ENCODE data around the gene ETV4.
"Not testable (repeated sequence)": the region's sequence is repeated elsewhere in the genome, so short reads cannot be mapped to it uniquely, and the experiment has no call there.

Gene ETV4

GRCh38 chr17:43543300-43543699 is 2.8 kb downstream of the ETV4 start:
- DNase-seq: no peak

- DNase-seq: no peak
Observed at GRCh38 chr17:43542859-43543258, 3.3 kb downstream of the ETV4 start.

GRCh38 chr17:43540821-43541674 is 5.1 kb downstream of the ETV4 start:
- DNase-seq: no peak

GRCh38 chr17:43536236-43536992 is 9.7 kb downstream of the ETV4 start:
- DNase-seq: no peak

- no peak for DNase-seq
Observed at GRCh38 chr17:43534909-43535308, 11.2 kb downstream of the ETV4 start.

GRCh38 chr17:43533699-43534098 is 12.4 kb downstream of the ETV4 start:
- no peak for DNase-seq

GRCh38 chr17:43532581-43532980 is 13.6 kb downstream of the ETV4 start:
- no peak for DNase-seq

- no peak for DNase-seq
Observed at GRCh38 chr17:43531955-43532354, 14.2 kb downstream of the ETV4 start.

GRCh38 chr17:43531082-43531378 is 15.1 kb downstream of the ETV4 start:
- no peak for DNase-seq

- DNase-seq: peak; percentile 94
Observed at GRCh38 chr17:43530288-43531081, 15.7 kb downstream of the ETV4 start.

GRCh38 chr17:43529947-43530287 is 16.2 kb downstream of the ETV4 start:
- DNase-seq: no peak

- no peak for DNase-seq
Observed at GRCh38 chr17:43528988-43529814, 16.9 kb downstream of the ETV4 start.

GRCh38 chr17:43528319-43528987 is 17.7 kb downstream of the ETV4 start:
- no peak for DNase-seq

- no peak for DNase-seq
Observed at GRCh38 chr17:43526886-43527648, 19.1 kb downstream of the ETV4 start.

- DNase-seq: no peak
Observed at GRCh38 chr17:43524945-43525575, 21.1 kb downstream of the ETV4 start.

GRCh38 chr17:43521389-43521788 is 24.8 kb downstream of the ETV4 start:
- DNase-seq: no peak

GRCh38 chr17:43517615-43518386 is 28.3 kb downstream of the ETV4 start:
- no peak for DNase-seq

- no peak for DNase-seq
Observed at GRCh38 chr17:43517161-43517560, 29.0 kb downstream of the ETV4 start.

- DNase-seq: no peak
Observed at GRCh38 chr17:43515656-43516055, 30.5 kb downstream of the ETV4 start.

GRCh38 chr17:43511199-43511598 is 34.9 kb downstream of the ETV4 start:
- not testable (repeated sequence) for DNase-seq
